GM18505 (cell line): ENCODE data around the gene TAF1C.

Experiments used
- ATAC-seq: cut with Tn5 transposase; IDR thresholded peaks from one replicate; pipeline ENCODE4 v1.9.1; 2021; ENCODE audit not compliant: unreplicated experiment
- POLR2A ChIP-seq: IDR thresholded peaks from 4 replicates; pipeline ENCODE4 v1.6.1; 2011; ENCODE audit warnings: borderline replicate concordance; ENCODE audit not compliant: insufficient read depth, insufficient read length; ENCODE audit errors: extremely low read depth

Gene TAF1C

GRCh38 chr16:84186685-84187437 lies at the start of gene TAF1C:
TSS of gene TAF1C (minus strand) at chr16:84187057. CDS start at chr16:84184988, 2,069 bp downstream.
- ATAC-seq: peak; percentile 94
- TF ChIP-seq POLR2A: peak; percentile 86

GRCh38 chr16:84234321-84235241 lies 47.7 kb upstream of the TAF1C start:
- no peak for ATAC-seq
- TF ChIP-seq POLR2A: no peak

GRCh38 chr16:84233748-84234147 lies 46.9 kb upstream of the TAF1C start:
- no peak for ATAC-seq

GRCh38 chr16:84232969-84233368 lies 46.1 kb upstream of the TAF1C start:
- TF ChIP-seq POLR2A: no peak
- no peak for ATAC-seq

More at GRCh38 chr16:84233748-84234147, 46.9 kb upstream of the TAF1C start:
- TF ChIP-seq POLR2A: no peak

GRCh38 chr16:84232060-84232459 lies 45.2 kb upstream of the TAF1C start:
- ATAC-seq: no peak
- no peak for TF ChIP-seq POLR2A

GRCh38 chr16:84229471-84229870 lies 42.6 kb upstream of the TAF1C start:
- ATAC-seq: no peak
- no peak for TF ChIP-seq POLR2A

GRCh38 chr16:84228256-84228838 lies 41.5 kb upstream of the TAF1C start:
- no peak for TF ChIP-seq POLR2A
- no peak for ATAC-seq

GRCh38 chr16:84227548-84227947 lies 40.7 kb upstream of the TAF1C start:
- no peak for ATAC-seq
- no peak for TF ChIP-seq POLR2A

GRCh38 chr16:84226026-84226425 lies 39.2 kb upstream of the TAF1C start:
- TF ChIP-seq POLR2A: no peak
- ATAC-seq: no peak

GRCh38 chr16:84225571-84225970 lies 38.7 kb upstream of the TAF1C start:
- no peak for TF ChIP-seq POLR2A
- no peak for ATAC-seq

- TF ChIP-seq POLR2A: no peak
- no peak for ATAC-seq
These were observed 38.3 kb upstream of the TAF1C start for GRCh38 chr16:84225126-84225525.

- no peak for ATAC-seq
These were observed 37.7 kb upstream of the TAF1C start for GRCh38 chr16:84224554-84224953.

GRCh38 chr16:84223456-84223855 lies 36.6 kb upstream of the TAF1C start:
- TF ChIP-seq POLR2A: no peak
- ATAC-seq: no peak

More at GRCh38 chr16:84224554-84224953, 37.7 kb upstream of the TAF1C start:
- no peak for TF ChIP-seq POLR2A
